Adrenal gland (tissue), 12 donors: ENCODE data around the gene RFX1. TPM values are rescaled to one million over a fixed set of nuclear protein-coding genes. Genes with fewer than 3 reads are reported as not detected.
"Not testable (repeated sequence)": the region's sequence is repeated elsewhere in the genome, so short reads cannot be mapped to it uniquely, and the experiment has no call there.

ENCODE experiments used
- DNase-seq, 7 donors: peaks; one replicate each; pipeline ENCODE4 v3.0.0-alpha.2; 2019 to 2020
- H3K27ac ChIP-seq, 5 donors: fragments of 200-600 bp; sonication (generic) in 4 of 5; 1 replicate in 3 of 5; 2 replicates in 2 of 5; pipeline versions ENCODE4 v1.5.1 to v1.8.0; 2016 to 2020; ENCODE audit warnings: mild to moderate bottlenecking in 1 of 5
- H3K27me3 ChIP-seq: fragments of 200-600 bp; 2 replicates; pipeline ENCODE4 v1.8.0; 2021
- H3K36me3 ChIP-seq, 2 donors: fragments of 200-600 bp; replicated peaks in 1 of 2; 1 replicate in 1 of 2; 2 replicates in 1 of 2; pipeline versions ENCODE4 v1.5.1 to v1.8.0; 2018 to 2022
- H3K4me1 ChIP-seq, 2 donors: fragments of 200-600 bp; replicated peaks in 1 of 2; 1 replicate in 1 of 2; 2 replicates in 1 of 2; pipeline versions ENCODE4 v1.5.1 to v1.8.0; 2018 to 2021
- H3K4me3 ChIP-seq, 4 donors: fragments of 200-600 bp; sonication (generic) in 3 of 4; one replicate each; pipeline ENCODE4 v1.5.1; 2016 to 2018
- H3K9me3 ChIP-seq, 3 donors: fragments of 200-600 bp; sonication (generic) in 1 of 3; replicated peaks in 1 of 3; 1 replicate in 2 of 3; 2 replicates in 1 of 3; pipeline versions ENCODE4 v1.5.1 to v1.8.0; 2016 to 2021
- CTCF ChIP-seq, 6 experiments: fragments of 450-650 bp in 4 of 6; fragments of 200-600 bp in 2 of 6; sonication (generic) in 1 of 6; IDR thresholded peaks; 1 replicate in 5 of 6; 2 replicates in 1 of 6; pipeline versions ENCODE4 v1.5.1 to v1.8.0; 2016 to 2021; ENCODE audit warnings: antibody characterized with exemption in 6 of 6, mild to moderate bottlenecking in 2 of 6, moderate library complexity in 1 of 6
- POLR2A ChIP-seq, 2 donors: fragments of 450-650 bp; IDR thresholded peaks; one replicate each; pipeline ENCODE4 v1.6.1; 2017; ENCODE audit warnings: antibody characterized with exemption in 2 of 2, mild to moderate bottlenecking in 2 of 2, moderate library complexity in 1 of 2
- WGBS, 4 donors: extraction: QIAGEN DNeasy Blood & Tissue Kit in 2 of 4; methylation state at CpG; one replicate each; pipeline versions ENCODE4 v1.1.5 to v1.1.7; 2013 to 2017; 5-methylcytosine and 5-hydroxymethylcytosine counted together
- intact Hi-C, 2 donors: fragments of 100-400 bp; cut with DNase I; formaldehyde crosslinking; loops; one replicate each; pipeline versions ENCODE4 v1.14.1 to v1.15.0; 2022 to 2023
- polyA plus RNA-seq, 3 donors: library from polyadenylated mRNA; stranded (reverse); fragments of 200-250 nt in 2 of 3; fragments of 350-450 nt in 1 of 3; fragmentation: Illumina TruSeq in 1 of 3; extraction: RNeasy Lipid Tissue Mini Kit (QIAGEN cat#74804) in 1 of 3; gene quantifications; one replicate each; pipeline ENCODE4 v1.2.3, GENCODE V29; 2013 to 2014
- total RNA-seq, 9 donors: library from RNA; depleted of rRNA in 4 of 9; stranded (reverse); fragments of >200 nt in 4 of 9; fragments of 120-200 nt in 1 of 9; fragmentation: NEBNext Ultra II Directional in 1 of 9; extraction: Animal tissue kit (Norgen Biotek cat#: 25700) in 1 of 9; gene quantifications; one replicate each; pipeline versions ENCODE4 v1.1.0 to v1.2.4, GENCODE V29; 2013 to 2023
- donor health status: healthy with polysubstance abuse.
- donor health status: Bipolar disorder and iron deficiency.
- donor health status: DM: yes; HTN: yes; CAD: no.
- donor health status: DM: no; HTN: no; CAD: no.
- donor health status: DM: no; HTN: no; CAD: no.
- donor health status: DM: yes; HTN: yes; CAD: no.

RFX1 gene
- total and polyA plus RNA-seq, 12 donors = 1.4 to 21.4 (median 7.0) TPM

DNA sequence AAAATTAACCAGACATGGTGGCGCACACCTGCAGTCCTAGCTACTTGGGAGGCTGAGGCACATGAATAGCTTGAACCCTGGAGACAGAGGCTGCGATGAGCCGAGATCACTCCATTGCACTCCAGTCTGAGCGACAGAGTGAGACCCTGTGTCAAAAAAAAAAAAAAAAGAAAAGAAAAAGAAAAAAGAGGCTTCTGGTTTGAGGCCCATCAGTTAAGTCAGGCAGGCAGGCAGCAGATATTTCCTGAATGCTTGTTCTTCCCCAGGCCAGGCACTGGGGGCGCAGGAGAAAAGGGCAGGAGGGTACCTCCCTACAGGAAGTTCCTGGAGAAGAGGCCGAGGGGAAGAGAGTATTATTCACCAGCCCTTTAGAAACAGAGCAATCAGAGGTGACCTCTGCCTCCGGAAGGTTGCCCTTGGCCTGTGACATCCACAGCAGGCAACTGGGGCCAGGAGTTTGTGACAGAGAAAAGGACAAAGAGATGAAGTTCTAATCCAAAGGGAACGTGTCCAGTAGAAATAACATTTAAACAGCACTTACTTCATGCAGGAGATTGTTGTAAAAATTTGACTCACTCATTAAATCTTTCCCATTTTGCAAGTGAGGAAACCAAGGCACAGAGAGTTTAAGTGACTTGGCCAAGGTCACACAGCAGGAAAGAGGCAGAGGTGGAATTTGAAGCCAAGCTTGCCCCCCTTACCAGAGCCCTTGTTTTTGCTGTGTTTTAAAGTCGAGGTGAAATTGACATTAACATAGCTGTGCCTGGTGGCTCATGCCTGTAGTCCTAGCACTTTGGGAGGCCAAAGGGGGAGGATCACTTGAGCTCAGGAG lies 17.5 kb upstream of the RFX1 start:
- DNase-seq = peak; percentile 51 to 82 (median 71)

GRCh38 chr19:14022469-14022868 lies 16.3 kb upstream of the RFX1 start:
- WGBS, 4 donors = 88 to 98% (median 93%) methylated on average over 4 of the region's 4 CpGs
- no peak overlapping the region for H3K27ac ChIP-seq
- H3K36me3 ChIP-seq = no peaks in the 10 kb centered on the region
- no peaks in the 10 kb centered on the region for H3K9me3 ChIP-seq
- no peak for TF ChIP-seq POLR2A (IDR thresholded peaks at IDR 0.05)
- H3K4me3 ChIP-seq = no peak overlapping the region
- DNase-seq = no peak
- intact Hi-C loops = no loop called here
- H3K4me1 ChIP-seq = peaks cover 0 to 4% of the 10 kb centered on the region in 2 donors
- H3K27me3 ChIP-seq = no peaks in the 10 kb centered on the region

More for the DNA sequence above, 17.5 kb upstream of the RFX1 start:
- TF ChIP-seq CTCF (IDR thresholded peaks at IDR 0.05) = peak; percentile 51 to 61 (median 56)
- TF ChIP-seq POLR2A (IDR thresholded peaks at IDR 0.05) = no peak
- H3K36me3 ChIP-seq = no peaks in the 10 kb centered on the region
- H3K4me1 ChIP-seq = peaks cover 0 to 4% of the 10 kb centered on the region in 2 donors
- H3K9me3 ChIP-seq = no peaks in the 10 kb centered on the region
- H3K4me3 ChIP-seq = no peak overlapping the region
- peak overlapping the region in 2 of 5 donors; percentile 17 to 76 for H3K27ac ChIP-seq
- intact Hi-C loops = no loop called here
- 37 to 49% (median 42%) methylated on average over 9 of the region's 9 CpGs for WGBS, 4 donors
- H3K27me3 ChIP-seq = no peaks in the 10 kb centered on the region

DNA sequence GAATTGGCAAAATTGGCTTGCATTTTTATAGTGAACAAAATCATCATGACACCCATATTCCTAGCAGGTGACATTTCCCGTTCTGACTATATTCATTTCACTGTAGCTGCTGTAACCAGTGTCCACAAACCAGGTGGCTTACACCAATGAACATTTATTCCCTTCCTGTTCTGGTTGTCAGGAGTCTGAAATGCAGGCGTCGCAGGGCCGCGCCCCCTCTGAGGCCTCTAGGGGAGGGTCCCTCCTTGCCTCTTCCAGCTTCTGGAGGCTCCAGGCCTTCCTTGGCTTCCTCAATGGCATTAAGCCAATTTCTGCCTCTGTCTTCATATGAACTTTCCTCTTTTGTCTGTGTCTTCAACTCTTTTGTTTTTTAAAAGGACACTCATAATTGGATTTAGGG lies 15.4 kb upstream of the RFX1 start:
- no peak for TF ChIP-seq CTCF (IDR thresholded peaks at IDR 0.05)
- no peak for TF ChIP-seq POLR2A (IDR thresholded peaks at IDR 0.05)
- 68 to 74% (median 68%) methylated on average over 5 of the region's 5 CpGs for WGBS, 4 donors
- intact Hi-C loops = no loop called here
- H3K36me3 ChIP-seq = no peaks in the 10 kb centered on the region
- H3K4me3 ChIP-seq = no peak overlapping the region
- H3K4me1 ChIP-seq = peaks cover 0 to 4% of the 10 kb centered on the region in 2 donors
- no peaks in the 10 kb centered on the region for H3K27me3 ChIP-seq
- no peaks in the 10 kb centered on the region for H3K9me3 ChIP-seq
- no peak overlapping the region for H3K27ac ChIP-seq
- no peak for DNase-seq

DNA sequence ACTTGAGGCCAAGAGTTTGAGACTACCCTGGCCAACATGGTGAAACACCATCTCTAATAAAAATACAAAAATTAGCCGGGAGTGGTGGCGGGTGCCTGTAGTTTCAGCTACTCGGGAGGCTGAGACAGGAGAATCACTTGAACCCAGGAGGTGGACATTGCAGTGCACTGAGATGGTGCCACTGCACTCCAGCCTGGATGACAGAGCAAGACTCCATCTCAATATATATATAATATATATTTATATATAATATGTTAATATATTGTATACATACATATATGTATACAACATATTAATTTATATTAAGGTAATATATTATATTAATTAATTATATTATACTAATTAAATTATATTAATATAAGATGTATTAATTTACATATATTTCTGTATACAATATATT lies 13.6 kb upstream of the RFX1 start:
- H3K9me3 ChIP-seq, H3K36me3 ChIP-seq, H3K27ac ChIP-seq, H3K27me3 ChIP-seq, DNase-seq, H3K4me3 ChIP-seq, intact Hi-C loops, H3K4me1 ChIP-seq: not testable (repeated sequence)
- WGBS, 4 donors = 76 to 90% (median 88%) methylated on average over 3 of the region's 3 CpGs

- TF ChIP-seq CTCF (IDR thresholded peaks at IDR 0.05) (no peak), POLR2A (IDR thresholded peaks at IDR 0.05) (no peak)
- no peak for DNase-seq
- H3K4me3 ChIP-seq = no peak overlapping the region
- WGBS, 4 donors = 65 to 77% (median 70%) methylated on average over 6 of the region's 6 CpGs
- peaks cover 0 to 4% of the 10 kb centered on the region in 2 donors for H3K4me1 ChIP-seq
- H3K27ac ChIP-seq = no peak overlapping the region
- no peaks in the 10 kb centered on the region for H3K27me3 ChIP-seq
- H3K9me3 ChIP-seq = no peaks in the 10 kb centered on the region
- H3K36me3 ChIP-seq = no peaks in the 10 kb centered on the region
- intact Hi-C loops = no loop called here
Measured at GRCh38 chr19:14019100-14019499, 13.0 kb upstream of the RFX1 start.
